Keratinocyte (primary cell): Measurements from ENCODE around the gene TNFAIP8L3.

ENCODE experiments used
- EZH2 ChIP-seq: IDR thresholded peaks from one replicate; pipeline ENCODE4 v1.6.1; 2012; ENCODE audit warnings: inconsistent platforms, mild to moderate bottlenecking, low read length, moderate library complexity
- TF ChIP-seq, protein P1 (sequence below), 3 experiments: IDR thresholded peaks in 1 of 3; conservative IDR thresholded peaks in 1 of 3; optimal IDR thresholded peaks in 1 of 3; 2 replicates in 2 of 3; 3 replicates in 1 of 3; pipeline versions ENCODE3 to v1.5.1; 2011; ENCODE audit warnings: low read length in 3 of 3, mild to moderate bottlenecking in 3 of 3, moderate library complexity in 2 of 3, control low read depth in 1 of 3, inconsistent platforms in 1 of 3; ENCODE audit not compliant: insufficient read depth in 2 of 3; ENCODE audit errors: extremely low read depth in 1 of 3

DNA sequence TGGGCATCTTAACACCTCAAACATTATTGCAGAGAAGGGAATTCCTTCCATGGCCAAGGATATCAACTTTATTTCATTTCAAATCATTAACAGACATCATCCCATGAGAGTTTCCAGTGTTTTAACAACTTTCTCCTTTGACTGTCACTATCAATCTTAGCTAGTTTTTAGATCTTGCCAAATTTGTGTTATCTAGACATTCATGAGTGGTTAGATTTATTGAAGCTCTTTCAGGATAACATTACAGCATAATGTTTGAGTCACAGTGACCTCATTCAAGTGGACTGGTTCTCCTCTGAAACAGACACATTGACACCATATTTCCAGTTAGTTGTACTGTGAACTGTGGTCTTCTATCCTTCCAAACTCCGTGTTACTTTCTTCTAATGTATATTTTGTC lies 8.6 kb upstream of the TNFAIP8L3 start:
- TF ChIP-seq, protein P1, sequence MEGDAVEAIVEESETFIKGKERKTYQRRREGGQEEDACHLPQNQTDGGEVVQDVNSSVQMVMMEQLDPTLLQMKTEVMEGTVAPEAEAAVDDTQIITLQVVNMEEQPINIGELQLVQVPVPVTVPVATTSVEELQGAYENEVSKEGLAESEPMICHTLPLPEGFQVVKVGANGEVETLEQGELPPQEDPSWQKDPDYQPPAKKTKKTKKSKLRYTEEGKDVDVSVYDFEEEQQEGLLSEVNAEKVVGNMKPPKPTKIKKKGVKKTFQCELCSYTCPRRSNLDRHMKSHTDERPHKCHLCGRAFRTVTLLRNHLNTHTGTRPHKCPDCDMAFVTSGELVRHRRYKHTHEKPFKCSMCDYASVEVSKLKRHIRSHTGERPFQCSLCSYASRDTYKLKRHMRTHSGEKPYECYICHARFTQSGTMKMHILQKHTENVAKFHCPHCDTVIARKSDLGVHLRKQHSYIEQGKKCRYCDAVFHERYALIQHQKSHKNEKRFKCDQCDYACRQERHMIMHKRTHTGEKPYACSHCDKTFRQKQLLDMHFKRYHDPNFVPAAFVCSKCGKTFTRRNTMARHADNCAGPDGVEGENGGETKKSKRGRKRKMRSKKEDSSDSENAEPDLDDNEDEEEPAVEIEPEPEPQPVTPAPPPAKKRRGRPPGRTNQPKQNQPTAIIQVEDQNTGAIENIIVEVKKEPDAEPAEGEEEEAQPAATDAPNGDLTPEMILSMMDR (optimal IDR thresholded peaks at IDR 0.05 in 1 of 3, IDR thresholded peaks at IDR 0.05 in 1 of 3, conservative IDR thresholded peaks at IDR 0.05 in 1 of 3; ENCODE audit: extremely low read depth in 1 of 3, insufficient read depth in 2 of 3, low read length in 3 of 3): no peak
- no peak for TF ChIP-seq EZH2
